GM19099 (cell line): ENCODE measurements around the gene TMEM100.

Experiments used
- POLR2A ChIP-seq: IDR thresholded peaks from 3 replicates; pipeline ENCODE4 v1.6.1; 2011; ENCODE audit warnings: low read depth; ENCODE audit not compliant: insufficient read length; ENCODE audit errors: extremely low read depth

TMEM100 gene

GRCh38 chr17:55730808-55731207, 8.1 kb upstream of the TMEM100 start:
- no peak for TF ChIP-seq POLR2A

GRCh38 chr17:55730380-55730779, 7.7 kb upstream of the TMEM100 start:
- no peak for TF ChIP-seq POLR2A

GRCh38 chr17:55729484-55729883, 6.8 kb upstream of the TMEM100 start:
- no peak for TF ChIP-seq POLR2A

GRCh38 chr17:55728833-55729232, 6.2 kb upstream of the TMEM100 start:
- TF ChIP-seq POLR2A, result no peak

- TF ChIP-seq POLR2A, result no peak
Measured at GRCh38 chr17:55728361-55728760, 5.7 kb upstream of the TMEM100 start.

- TF ChIP-seq POLR2A, result no peak
Measured at GRCh38 chr17:55727920-55728319, 5.3 kb upstream of the TMEM100 start.

GRCh38 chr17:55727275-55727674, 4.6 kb upstream of the TMEM100 start:
- no peak for TF ChIP-seq POLR2A

- no peak for TF ChIP-seq POLR2A
Measured at GRCh38 chr17:55726440-55726839, 3.8 kb upstream of the TMEM100 start.

GRCh38 chr17:55723488-55723848, 804 bp upstream of the TMEM100 start:
- TF ChIP-seq POLR2A, result no peak

- TF ChIP-seq POLR2A, result no peak
Measured at GRCh38 chr17:55722016-55722736, 488 bp downstream of the TMEM100 start.

GRCh38 chr17:55720919-55721836, 1.5 kb downstream of the TMEM100 start:
- TF ChIP-seq POLR2A, result no peak

GRCh38 chr17:55717898-55718735, 4.5 kb downstream of the TMEM100 start:
- no peak for TF ChIP-seq POLR2A

- no peak for TF ChIP-seq POLR2A
Measured at GRCh38 chr17:55717432-55717831, 5.2 kb downstream of the TMEM100 start.

GRCh38 chr17:55710829-55711496, 11.7 kb downstream of the TMEM100 start:
- no peak for TF ChIP-seq POLR2A

- TF ChIP-seq POLR2A, result no peak
Measured at GRCh38 chr17:55710410-55710809, 12.3 kb downstream of the TMEM100 start.
